HG03571 (cell line): ENCODE results near the gene ZGPAT.

Source experiments
- ATAC-seq: cut with Tn5 transposase; IDR thresholded peaks from one replicate; pipeline ENCODE4 v1.9.1; 2021; ENCODE audit not compliant: unreplicated experiment

The ZGPAT gene

DNA sequence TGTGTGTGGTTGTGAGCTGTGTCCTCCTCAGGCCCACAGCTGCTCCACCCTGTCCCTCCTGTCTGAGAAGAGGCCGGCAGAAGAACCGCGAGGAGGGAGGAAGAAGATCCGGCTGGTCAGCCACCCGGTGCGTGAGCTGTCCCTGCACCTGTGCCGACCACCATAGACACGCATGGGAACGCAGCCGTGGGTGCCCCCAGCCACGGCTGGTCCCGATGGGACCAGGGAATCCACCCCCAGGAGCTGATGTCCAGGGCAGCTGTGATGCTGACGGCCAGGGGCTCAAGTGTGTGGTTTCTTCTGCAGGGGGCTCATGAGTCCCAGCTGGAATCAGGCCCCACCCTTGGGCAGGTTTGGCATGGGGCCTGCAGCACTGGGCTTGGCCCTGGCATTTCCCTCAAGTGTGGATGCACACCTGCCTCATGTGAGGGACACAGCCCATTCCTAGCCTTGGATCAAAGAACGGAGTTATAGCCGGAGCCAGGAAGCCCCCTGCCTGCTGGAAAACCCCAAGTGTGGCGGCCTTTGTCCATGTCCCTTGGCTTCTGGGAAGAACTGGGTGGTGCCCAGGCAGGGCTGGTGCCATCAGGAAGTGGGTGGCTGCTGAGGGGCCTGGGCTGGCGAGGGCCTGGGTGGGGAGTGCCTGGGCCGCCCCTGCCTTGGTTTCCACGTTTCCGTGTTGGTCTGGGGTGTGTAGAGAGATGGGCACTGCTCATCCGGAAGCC is 16.0 kb upstream of the ZGPAT start:
- no peak for ATAC-seq

DNA sequence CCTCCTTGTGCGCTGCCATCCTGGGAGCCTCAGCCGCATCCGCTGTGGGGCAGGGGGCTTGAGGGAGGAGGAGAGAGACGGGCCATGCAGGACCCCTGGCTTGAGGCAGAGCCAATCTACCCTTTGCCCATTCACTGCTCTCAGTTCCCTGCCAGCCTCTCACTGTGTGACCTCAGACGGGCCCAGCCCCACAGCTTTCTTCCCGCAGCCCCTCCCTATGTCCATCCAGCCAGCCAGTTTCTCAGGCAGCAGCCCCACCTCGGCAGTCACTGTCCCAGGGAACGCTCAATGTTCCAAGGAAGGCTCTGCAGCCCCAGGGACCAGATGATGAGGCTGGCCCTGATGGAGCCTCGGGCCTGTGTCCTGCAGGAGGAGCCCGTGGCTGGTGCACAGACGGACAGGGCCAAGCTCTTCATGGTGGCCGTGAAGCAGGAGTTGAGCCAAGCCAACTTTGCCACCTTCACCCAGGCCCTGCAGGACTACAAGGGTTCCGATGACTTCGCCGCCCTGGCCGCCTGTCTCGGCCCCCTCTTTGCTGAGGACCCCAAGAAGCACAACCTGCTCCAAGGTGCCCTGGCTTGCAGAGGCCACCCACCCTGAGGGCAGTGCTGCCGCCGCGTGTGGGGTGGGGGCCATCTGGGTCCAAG is 15.3 kb upstream of the ZGPAT start:
- ATAC-seq = no peak

DNA sequence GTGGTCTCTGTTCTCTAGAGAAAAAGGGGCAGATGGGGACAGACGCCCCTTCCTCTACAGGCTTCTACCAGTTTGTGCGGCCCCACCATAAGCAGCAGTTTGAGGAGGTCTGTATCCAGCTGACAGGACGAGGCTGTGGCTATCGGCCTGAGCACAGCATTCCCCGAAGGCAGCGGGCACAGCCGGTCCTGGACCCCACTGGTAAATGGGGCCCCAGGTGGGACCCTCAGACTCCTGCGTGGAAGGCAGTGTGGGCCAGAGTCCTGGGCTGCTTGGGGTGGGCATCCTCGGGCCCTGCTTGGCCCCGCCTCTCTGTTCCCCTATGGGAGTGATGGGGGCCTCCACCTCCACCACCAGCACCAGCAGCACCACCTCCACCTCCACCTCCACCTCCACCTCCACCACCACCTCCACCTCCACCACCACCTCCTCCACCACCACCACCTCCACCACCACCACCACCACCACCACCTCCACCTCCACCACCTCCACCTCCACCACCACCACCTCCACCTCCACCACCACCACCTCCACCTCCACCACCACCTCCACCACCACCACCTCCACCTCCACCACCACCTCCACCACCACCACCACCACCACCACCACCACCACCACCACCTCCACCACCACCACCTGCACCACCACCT is 14.6 kb upstream of the ZGPAT start:
- ATAC-seq = no peak

- ATAC-seq = no peak
Measured at GRCh38 chr20:63693733-63694583, 13.9 kb upstream of the ZGPAT start.

DNA sequence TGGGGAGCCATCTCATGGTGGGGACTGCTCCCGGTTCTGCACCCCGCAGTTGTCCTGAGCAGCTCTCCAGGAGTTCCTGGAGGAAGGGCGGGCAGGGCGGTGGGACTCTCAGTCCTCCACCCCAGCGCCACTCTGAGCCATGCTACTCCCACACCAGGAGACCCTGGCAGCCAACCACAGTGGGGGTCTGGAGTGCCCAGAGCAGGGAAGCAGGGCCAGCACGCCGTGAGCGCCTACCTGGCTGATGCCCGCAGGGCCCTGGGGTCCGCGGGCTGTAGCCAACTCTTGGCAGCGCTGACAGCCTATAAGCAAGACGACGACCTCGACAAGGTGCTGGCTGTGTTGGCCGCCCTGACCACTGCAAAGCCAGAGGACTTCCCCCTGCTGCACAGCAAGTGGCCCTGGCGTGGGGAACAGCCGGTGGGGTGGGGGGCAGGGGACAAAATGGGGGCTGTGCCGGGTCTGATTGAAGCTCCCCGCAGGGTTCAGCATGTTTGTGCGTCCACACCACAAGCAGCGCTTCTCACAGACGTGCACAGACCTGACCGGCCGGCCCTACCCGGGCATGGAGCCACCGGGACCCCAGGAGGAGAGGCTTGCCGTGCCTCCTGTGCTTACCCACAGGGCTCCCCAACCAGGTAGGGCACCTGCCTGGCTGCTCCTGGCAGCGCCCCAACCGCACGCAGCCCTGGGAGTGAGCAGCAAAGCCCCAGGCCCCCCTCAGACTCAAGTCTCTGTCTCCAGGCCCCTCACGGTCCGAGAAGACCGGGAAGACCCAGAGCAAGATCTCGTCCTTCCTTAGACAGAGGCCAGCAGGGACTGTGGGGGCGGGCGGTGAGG is 13.0 kb upstream of the ZGPAT start:
- ATAC-seq = no peak

DNA sequence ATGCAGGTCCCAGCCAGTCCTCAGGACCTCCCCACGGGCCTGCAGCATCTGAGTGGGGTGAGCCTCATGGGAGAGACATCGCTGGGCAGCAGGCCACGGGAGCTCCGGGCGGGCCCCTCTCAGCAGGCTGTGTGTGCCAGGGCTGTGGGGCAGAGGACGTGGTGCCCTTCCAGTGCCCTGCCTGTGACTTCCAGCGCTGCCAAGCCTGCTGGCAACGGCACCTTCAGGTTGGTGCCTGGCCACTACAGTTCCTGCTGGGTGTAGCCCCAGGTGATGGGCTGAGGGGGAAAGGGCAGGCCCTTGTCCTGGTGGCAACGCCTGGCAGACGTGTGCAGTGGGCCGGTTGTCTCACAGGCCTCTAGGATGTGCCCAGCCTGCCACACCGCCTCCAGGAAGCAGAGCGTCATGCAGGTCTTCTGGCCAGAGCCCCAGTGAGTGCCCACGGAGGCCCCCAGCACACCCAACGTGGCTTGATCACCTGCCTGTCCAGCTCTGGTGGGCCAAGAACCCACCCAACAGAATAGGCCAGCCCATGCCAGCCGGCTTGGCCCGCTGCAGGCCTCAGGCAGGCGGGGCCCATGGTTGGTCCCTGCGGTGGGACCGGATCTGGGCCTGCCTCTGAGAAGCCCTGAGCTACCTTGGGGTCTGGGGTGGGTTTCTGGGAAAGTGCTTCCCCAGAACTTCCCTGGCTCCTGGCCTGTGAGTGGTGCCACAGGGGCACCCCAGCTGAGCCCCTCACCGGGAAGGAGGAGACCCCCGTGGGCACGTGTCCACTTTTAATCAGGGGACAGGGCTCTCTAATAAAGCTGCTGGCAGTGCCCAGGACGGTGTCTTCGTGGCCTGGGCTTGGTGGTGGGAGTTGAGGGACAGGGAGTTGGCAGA is 12.2 kb upstream of the ZGPAT start:
- ATAC-seq = no peak

- no peak for ATAC-seq
Measured at GRCh38 chr20:63696306-63696627, 11.6 kb upstream of the ZGPAT start.

DNA sequence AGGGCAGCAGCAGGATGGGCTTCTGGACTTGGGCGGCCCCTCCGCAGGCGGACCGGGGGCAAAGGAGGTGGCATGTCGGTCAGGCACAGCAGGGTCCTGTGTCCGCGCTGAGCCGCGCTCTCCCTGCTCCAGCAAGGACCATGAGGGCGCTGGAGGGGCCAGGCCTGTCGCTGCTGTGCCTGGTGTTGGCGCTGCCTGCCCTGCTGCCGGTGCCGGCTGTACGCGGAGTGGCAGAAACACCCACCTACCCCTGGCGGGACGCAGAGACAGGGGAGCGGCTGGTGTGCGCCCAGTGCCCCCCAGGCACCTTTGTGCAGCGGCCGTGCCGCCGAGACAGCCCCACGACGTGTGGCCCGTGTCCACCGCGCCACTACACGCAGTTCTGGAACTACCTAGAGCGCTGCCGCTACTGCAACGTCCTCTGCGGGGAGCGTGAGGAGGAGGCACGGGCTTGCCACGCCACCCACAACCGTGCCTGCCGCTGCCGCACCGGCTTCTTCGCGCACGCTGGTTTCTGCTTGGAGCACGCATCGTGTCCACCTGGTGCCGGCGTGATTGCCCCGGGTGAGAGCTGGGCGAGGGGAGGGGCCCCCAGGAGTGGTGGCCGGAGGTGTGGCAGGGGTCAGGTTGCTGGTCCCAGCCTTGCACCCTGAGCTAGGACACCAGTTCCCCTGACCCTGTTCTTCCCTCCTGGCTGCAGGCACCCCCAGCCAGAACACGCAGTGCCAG is 11.0 kb upstream of the ZGPAT start, which contains the start of gene TNFRSF6B:
TSS of gene TNFRSF6B (plus strand) at position 25 of the 729 bp plus-strand sequence. CDS start at position 141, 116 bp downstream.
- no peak for ATAC-seq

DNA sequence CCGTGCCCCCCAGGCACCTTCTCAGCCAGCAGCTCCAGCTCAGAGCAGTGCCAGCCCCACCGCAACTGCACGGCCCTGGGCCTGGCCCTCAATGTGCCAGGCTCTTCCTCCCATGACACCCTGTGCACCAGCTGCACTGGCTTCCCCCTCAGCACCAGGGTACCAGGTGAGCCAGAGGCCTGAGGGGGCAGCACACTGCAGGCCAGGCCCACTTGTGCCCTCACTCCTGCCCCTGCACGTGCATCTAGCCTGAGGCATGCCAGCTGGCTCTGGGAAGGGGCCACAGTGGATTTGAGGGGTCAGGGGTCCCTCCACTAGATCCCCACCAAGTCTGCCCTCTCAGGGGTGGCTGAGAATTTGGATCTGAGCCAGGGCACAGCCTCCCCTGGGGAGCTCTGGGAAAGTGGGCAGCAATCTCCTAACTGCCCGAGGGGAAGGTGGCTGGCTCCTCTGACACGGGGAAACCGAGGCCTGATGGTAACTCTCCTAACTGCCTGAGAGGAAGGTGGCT is 10.4 kb upstream of the ZGPAT start:
- ATAC-seq = no peak

DNA sequence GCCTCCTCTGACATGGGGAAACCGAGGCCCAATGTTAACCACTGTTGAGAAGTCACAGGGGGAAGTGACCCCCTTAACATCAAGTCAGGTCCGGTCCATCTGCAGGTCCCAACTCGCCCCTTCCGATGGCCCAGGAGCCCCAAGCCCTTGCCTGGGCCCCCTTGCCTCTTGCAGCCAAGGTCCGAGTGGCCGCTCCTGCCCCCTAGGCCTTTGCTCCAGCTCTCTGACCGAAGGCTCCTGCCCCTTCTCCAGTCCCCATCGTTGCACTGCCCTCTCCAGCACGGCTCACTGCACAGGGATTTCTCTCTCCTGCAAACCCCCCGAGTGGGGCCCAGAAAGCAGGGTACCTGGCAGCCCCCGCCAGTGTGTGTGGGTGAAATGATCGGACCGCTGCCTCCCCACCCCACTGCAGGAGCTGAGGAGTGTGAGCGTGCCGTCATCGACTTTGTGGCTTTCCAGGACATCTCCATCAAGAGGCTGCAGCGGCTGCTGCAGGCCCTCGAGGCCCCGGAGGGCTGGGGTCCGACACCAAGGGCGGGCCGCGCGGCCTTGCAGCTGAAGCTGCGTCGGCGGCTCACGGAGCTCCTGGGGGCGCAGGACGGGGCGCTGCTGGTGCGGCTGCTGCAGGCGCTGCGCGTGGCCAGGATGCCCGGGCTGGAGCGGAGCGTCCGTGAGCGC is 9.8 kb upstream of the ZGPAT start:
- no peak for ATAC-seq

GRCh38 chr20:63698739-63699465 is 8.9 kb upstream of the ZGPAT start:
- ATAC-seq = no peak

DNA sequence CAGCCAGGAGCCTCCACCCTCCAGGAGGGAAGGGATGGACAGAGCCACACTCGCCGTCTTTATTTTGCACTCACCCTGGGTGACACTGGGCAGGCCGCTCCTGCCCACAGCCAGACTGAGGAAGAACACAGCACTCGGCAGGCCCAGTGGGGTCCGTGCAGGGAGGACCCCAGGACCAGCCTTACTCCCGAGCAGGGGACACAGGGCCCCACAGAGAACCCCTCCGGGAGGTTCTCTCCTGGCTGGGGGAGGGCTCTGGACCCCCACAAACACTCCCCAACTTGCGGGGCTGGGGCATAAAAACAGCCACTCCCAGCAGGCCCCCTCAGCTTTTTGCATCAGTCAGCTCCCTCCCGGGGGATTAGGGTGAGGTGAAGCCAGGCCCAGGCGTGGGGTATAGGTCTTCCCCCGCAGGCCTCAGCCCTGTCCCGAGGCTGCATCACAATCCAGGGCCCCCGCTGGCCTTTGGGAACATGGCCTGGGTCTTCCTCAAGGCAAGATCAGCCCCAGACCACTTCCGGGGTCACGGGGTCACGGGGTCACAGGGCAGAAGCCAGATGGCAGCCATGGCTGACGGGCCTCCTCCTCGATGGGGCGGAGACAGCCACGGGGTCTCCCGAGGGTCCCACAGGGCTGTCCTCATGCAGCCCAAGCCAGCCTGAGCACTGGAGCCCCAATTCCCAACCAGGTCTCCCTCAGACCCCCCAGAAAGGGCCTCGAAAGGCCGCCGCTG is 8.2 kb upstream of the ZGPAT start:
- no peak for ATAC-seq

DNA sequence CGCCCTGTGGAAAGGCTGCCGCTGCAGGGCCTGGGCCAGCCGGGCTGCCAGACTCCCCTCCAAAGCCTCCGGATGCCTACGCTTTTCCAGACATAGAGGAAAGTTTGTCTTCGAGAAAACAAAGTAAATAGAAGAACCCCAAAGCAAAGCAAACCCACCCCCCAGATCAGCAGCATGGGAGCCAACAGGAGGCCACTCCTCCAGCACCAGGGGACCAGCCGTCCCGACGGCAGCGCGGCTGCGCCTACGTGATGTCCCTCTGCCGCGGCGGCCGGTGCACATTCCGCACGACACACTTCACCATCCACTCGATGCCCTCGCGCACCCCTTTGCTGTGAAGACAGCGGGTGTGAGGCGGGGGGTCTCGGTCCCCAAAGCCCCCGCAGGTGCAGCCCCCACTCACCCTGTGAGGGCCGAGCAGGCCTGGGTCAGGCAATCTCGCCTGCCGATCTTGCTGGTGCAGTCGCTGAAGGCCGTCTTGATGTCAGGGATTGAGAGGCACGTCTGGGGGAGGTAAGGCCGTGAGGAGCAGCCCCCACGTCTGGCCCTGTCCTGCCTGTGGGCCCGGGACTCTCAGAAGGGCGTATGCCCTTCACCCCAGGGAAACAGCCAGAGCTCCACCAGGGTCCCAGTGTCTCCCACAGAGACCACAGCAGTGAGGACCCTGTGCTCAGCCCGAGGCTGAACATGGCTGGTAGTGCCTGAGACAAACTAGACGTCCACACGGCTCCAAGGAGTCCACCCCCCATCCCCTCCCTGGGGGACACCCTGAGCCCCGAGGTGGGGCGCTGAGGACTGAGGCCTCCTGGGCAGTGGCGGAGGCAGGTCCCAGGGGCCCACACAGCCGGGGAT is 7.4 kb upstream of the ZGPAT start:
- ATAC-seq = no peak

- ATAC-seq = no peak
Measured at GRCh38 chr20:63701051-63701328, 6.8 kb upstream of the ZGPAT start.

GRCh38 chr20:63701329-63702035 is 6.4 kb upstream of the ZGPAT start:
- no peak for ATAC-seq
